ENCODE results near the gene RYR1.
"Not testable (repeated sequence)": the region's sequence is repeated elsewhere in the genome, so short reads cannot be mapped to it uniquely, and the experiment has no call there.

The RYR1 gene

DNA sequence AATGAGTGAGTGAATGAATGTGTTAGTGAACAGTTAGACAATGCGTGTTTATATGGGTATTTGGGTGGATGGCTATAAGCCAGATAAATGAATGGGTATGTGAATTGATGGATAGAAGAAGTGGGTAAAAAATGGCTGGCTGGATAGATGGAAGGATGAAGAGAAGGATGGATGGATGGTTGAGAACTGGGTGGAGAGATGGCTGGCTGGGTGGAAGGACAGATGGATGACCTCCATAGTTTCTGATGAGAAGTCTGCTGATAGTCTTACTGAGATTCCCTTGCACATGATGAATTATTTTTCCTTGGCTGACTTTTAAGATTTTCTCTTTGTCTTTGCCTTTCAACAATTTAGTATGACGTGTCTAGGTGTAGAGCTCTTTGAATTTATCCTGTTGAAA, 57.4 kb downstream of the RYR1 start:
- no peak for DNase-seq (ENCODE audit: low spot score)

DNA sequence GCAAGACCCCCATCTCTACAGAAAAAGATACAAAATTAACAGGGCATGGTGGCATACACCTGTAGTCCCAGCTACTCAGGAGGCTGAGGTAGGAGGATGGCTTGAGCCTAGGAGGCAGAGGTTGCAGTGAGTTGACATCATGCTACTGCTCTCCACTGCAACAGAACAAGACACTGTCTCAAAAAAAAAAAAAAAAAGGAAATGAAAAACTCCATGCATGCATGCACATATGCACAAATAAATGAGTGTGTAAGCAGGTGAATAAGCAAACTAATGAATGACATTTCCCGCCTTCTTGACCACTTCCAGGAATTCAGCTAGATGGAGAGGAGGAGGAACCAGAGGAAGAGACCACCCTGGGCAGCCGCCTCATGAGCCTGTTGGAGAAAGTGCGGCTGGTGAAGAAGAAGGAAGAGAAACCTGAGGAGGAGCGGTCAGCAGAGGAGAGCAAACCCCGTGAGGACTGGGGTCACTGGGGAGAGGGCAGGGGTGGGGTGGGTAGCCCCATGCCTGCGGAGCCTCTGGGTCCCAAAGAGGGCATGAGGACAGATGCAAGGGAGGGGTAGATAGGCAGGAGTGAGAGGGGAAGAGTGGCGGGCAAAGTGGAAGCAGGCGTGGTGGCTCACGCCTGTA, 58.8 kb downstream of the RYR1 start:
- DNase-seq (ENCODE audit: low spot score) = no peak

- no peak for DNase-seq (ENCODE audit: low spot score)
These were observed 60.9 kb downstream of the RYR1 start for GRCh38 chr19:38494379-38494778.

DNA sequence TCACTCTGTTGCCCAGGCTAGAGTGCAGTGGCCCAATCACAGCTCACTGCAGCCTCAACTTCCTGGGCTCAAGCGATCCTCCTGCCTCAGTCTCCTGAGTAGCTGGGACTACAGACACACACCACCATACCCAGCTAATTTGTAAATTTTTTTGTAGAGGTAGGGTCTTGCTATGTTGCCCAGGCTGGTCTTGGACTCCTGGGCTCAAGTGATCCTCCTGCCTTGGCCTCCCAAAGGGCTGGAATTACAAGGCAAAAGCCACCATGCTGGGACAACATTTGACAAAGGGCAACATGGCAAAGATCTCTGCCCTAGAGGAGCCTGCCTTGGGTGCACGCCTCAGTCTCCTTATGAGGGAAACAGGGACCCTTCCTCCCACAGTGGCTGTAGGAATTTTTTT, 61.9 kb downstream of the RYR1 start:
- DNase-seq (ENCODE audit: low spot score) = not testable (repeated sequence)

GRCh38 chr19:38496116-38496515, 62.6 kb downstream of the RYR1 start:
- no peak for DNase-seq (ENCODE audit: low spot score)

DNA sequence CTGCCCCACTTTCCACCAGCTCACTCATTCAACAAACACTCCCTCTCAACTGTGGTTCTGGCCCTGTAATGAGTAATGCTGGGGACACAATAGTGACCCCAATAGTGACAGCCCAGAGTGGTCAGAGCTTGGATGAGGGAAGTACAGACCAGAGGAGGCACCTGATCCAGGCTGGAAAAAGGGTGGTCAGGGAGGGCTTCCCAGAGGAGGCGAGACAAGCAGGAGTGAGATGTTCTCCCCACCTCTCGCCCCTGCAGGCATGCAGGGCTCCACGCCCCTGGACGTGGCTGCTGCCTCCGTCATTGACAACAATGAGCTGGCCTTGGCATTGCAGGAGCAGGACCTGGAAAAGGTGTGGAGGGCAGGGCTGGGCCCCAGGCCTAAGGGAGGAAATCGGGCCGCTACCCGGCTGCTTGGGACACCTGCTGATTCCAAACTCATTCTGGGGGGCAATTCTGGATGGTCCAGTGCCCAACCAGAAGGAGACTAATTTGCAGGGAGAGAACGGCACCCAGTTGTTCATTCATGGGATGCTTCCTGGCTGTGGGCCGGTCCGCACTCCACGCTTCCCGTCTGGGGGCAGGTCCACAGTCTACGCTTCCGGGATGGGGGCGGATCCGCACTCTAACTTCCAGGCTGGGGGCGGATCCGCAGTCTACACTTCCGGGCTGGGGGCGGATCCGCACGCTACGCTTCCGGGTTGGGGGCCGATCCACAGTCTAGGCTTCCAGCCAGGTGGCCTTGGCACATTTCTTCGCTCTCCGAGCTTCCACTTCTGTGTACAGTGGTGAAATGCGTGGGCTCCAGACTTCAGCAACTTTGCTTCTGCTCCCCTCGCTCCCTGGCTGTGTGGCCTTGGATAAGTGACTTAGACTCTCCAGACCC, 63.4 kb downstream of the RYR1 start:
- no peak for DNase-seq (ENCODE audit: low spot score)

DNA sequence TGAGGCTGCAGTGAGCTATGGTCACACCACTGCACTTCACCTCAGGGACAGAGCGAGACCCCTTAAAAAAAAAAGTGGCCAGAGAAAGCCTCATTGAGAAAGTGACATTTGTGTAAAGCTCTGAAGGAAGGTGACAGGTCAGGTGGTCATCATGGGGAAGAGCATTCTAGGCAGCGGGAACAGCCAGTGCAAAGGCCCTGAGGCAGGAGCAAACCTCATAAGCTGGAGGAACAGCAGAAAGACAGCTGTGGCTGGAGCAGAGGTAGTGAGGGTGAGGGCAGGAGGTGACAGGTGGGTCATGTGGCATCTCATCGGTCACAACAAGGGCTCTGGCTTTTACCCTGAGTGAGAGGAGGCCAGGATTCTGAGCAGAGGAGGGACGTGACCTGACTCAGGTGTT, 64.4 kb downstream of the RYR1 start:
- no peak for DNase-seq (ENCODE audit: low spot score)

- DNase-seq (ENCODE audit: low spot score) = no peak
These were observed 66.0 kb downstream of the RYR1 start for GRCh38 chr19:38499532-38499931.

DNA sequence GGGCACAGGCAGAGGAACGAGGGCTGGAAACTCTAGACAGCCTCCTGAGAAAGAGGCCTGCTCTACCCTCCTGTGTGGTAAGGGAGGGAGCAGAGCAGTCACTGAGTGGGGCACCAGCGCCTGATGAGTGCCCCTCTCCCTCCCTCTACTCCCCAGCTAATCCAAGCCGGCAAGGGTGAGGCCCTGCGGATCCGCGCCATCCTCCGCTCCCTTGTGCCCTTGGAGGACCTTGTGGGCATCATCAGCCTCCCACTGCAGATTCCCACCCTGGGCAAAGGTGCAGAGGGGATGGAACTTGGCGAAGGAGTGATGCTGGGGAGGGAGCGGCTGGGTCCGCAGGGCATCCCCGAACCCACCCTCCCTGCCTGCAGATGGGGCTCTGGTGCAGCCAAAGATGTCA, 67.0 kb downstream of the RYR1 start:
- DNase-seq (ENCODE audit: low spot score) = no peak

DNA sequence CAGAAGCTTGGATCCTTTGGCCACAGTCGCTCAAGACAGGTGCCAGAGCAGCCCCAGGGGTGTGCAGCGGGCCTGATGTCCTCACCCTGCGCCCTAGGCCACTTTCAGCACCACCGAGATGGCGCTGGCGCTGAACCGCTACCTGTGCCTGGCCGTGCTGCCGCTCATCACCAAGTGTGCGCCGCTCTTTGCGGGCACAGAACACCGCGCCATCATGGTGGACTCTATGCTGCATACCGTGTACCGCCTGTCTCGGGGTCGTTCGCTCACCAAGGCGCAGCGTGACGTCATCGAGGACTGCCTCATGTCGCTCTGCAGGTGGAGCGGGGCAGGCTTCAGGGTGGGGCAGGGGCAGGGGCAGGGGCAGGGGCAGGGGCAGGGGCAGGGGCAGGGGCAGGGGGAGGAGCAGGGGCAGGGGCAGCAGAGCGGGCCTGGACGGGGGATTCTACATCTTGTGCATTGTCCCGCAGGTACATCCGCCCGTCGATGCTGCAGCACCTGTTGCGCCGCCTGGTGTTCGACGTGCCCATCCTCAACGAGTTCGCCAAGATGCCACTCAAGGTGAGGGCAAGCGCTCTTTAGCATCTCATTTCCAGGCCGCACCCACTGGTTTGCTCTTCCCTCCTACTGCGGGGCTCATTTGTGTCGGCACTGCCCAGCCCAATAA, 69.1 kb downstream of the RYR1 start:
- no peak for DNase-seq (ENCODE audit: low spot score)

- DNase-seq (ENCODE audit: low spot score) = no peak
These were observed 69.6 kb downstream of the RYR1 start for GRCh38 chr19:38503077-38503410.

GRCh38 chr19:38505958-38506357, 72.5 kb downstream of the RYR1 start:
- DNase-seq (ENCODE audit: low spot score) = no peak

DNA sequence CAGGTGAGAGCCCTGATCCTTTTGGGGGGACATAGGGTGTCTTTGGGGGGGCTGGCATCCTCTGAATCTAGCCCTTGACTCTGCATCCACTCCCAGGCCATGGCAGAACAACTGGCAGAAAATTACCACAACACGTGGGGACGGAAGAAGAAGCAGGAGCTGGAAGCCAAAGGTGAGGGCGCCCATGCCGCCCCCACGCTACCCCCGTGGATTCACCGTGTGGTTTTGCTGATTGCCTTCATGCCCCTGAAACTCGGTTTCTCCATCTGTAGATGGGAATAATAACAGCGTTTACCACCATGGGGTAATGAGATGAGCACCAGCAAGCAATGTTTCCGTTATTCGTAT, 72.9 kb downstream of the RYR1 start:
- no peak for DNase-seq (ENCODE audit: low spot score)

GRCh38 chr19:38506723-38507550, 73.4 kb downstream of the RYR1 start:
- DNase-seq (ENCODE audit: low spot score) = peak; percentile 98

GRCh38 chr19:38507551-38508127, 74.1 kb downstream of the RYR1 start:
- DNase-seq (ENCODE audit: low spot score) = no peak

GRCh38 chr19:38508507-38508906, 75.0 kb downstream of the RYR1 start:
- no peak for DNase-seq (ENCODE audit: low spot score)

DNA sequence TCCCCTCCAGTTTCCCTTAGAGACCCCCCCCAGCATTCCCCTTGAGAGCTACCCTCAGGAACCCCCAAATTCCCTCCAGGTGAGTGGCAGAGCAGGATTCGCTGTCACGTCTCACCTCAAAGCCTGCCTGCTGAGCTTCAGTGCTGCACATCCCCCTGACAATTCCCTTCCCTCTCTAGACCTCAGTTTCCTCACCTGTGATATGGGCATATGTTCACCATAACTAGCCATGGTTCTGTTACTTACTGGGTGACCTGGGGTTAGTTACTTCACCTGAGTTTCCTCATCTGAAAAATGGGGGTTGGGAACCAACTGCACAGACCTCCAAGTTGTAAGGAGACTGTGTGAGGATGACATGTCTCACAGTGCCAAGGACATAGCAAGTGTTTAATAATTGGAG, 75.5 kb downstream of the RYR1 start:
- no peak for DNase-seq (ENCODE audit: low spot score)

DNA sequence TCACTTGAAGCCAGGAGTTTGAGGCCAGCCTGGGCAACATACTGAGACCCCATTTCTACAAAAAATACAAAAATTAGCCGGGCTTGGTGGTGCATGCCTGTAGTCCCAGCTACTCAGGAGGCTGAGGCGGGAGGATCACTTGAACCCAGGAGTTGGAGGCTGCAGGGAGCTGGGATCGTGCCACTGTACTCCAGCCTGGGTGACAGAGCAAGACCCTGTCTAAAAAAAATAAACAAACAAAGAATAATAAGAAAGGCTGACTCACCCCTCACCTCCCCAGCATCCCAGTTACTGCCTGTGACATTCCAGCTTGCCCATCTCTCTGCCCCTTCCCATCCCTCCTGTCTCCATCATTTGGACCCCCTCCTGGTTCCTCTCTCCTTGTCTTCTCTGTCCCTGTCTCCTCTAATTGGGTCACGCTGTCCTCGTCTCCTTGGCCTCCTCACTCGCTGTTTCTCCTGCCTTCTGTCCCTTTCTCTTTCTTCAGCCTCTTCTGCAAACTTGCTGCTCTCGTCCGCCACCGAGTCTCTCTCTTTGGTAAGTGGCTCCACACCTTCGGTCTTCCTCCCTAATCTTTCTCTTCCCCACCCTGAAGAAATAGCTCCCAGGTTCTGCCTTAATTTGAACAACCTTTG, 77.7 kb downstream of the RYR1 start:
- DNase-seq (ENCODE audit: low spot score) = no peak

DNA sequence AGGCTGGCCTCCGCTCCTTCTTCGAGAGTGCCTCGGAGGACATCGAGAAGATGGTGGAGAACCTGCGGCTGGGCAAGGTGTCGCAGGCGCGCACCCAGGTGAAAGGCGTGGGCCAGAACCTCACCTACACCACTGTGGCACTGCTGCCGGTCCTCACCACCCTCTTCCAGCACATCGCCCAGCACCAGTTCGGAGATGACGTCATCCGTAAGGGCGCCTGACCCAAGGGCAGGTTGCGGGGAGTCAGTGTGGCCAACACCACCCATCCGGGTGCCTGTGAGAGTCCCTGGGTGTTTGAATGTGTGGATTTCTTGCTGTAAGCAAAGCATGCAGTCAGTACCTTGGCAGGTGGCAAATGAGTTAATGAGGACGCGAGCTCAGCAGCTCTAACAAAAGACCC, 78.8 kb downstream of the RYR1 start:
- no peak for DNase-seq (ENCODE audit: low spot score)

- DNase-seq (ENCODE audit: low spot score) = not testable (repeated sequence)
These were observed 79.7 kb downstream of the RYR1 start for GRCh38 chr19:38513156-38513555.

- DNase-seq (ENCODE audit: low spot score) = no peak
These were observed 80.3 kb downstream of the RYR1 start for GRCh38 chr19:38513762-38514167.

Measured in HuH-7 (cell line).